Dedifferentiated amniotic fluid mesenchymal stem cell (primary cell): ENCODE results near the gene PUM2.
A peak's percentile ranks its signal among the peaks of the same experiment; 100 is the strongest.
"Not testable (repeated sequence)": the region's sequence is repeated elsewhere in the genome, so short reads cannot be mapped to it uniquely, and the experiment has no call there.

Experiments used
- DNase-seq: peaks from one replicate; pipeline ENCODE4 v3.0.0-alpha.2; 2016; ENCODE audit errors: extremely low spot score

Gene PUM2

DNA sequence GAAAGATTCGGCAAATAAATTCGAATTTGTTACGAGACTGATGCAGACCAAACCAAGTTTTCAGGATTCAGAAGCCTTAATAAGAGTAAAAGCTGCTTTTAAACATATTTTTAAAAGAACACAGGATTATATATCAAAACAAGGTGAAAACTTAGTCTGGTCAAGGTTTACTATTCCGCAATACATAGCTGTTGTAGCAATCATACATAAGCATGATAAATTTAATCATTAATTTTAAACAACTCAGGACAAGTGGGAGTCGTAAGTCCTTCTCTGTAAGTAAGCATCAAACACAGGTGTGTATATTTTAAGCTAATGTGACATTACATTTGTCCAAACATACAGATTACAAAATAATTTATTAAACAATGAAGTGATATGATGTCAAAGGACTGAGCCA lies 57.7 kb downstream of the PUM2 start:
- no peak for DNase-seq

DNA sequence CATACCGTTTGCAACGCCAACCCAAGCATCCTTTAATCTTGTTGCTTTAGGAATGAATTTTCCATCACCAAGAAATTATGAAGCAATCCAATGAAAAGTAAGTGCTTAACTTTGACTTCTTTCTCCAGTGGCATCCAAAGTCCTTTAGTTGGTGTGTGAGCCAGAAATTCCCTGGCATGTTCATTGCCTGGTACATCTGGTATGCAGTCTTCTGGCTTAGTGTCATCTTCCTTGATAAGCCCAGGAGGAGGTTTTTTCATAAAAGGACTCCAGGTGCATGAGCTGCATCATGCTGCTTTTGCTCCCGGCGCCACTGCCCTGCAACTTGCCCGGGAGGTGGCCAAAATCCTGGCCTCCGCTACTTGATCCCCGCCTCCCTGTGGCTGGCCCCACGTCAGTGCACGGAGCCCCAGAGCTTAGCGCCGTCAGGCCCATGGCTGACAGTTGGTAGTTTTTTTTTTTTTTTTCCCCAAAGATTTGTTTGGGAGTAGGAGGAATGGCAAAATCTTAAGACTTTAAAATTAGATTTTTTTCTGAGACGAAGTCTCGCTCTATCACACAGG lies 58.7 kb downstream of the PUM2 start:
- no peak for DNase-seq

DNA sequence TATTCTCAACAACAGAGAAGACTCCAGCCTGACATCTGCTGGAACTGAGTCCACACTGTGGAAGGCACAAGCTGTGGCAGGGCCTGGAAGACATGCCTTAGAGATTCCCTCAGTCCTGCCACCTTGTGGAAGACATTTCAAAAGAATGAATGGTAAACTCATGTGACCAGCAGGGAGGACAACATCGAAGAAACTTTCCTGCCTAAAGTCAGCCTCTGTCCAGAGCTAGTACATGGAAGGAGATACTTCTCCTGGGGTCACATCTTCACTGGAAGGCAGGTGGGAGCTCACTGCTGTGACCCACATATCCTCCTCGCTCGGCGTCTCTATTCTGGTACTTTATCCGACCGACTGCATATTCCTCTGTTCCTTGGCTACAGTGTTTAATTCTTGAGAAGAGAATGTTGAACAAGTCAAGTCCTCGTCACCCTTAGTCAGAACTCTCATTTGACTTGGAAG lies 59.5 kb downstream of the PUM2 start:
- DNase-seq = peak; percentile 82

DNA sequence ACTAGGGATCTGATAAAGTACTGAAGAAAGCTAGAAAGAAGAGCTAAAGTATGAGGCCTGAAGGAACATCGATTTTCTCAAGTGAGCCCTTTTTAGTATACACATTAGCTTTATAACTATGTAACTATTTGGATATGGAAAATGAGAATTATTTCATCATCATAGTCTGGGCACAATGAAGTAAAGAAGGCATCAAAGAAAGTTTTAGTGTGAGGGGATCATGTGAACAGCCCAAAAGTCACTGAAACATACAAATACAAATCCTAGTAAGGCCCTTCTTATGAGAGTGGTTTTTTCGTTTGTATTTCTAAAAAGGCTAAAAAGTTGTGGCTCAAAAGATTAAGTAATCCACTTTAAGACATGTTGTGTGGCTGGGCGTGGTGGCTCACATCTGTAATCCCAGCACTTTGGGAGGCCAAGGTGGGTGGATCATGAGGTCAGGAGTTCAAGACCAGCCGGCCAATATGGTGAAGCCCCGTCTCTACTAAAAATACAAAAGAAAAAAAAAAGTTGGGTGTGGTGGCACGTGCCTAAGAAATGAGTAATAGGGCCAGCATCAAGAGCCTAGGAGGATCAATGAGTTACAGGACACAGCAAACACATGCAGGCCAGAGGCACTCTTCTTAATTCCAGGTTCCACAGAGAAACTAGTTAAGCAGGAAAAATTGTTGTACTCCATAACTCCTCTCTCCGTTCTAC lies 61.9 kb downstream of the PUM2 start:
- DNase-seq = peak; percentile 22

DNA sequence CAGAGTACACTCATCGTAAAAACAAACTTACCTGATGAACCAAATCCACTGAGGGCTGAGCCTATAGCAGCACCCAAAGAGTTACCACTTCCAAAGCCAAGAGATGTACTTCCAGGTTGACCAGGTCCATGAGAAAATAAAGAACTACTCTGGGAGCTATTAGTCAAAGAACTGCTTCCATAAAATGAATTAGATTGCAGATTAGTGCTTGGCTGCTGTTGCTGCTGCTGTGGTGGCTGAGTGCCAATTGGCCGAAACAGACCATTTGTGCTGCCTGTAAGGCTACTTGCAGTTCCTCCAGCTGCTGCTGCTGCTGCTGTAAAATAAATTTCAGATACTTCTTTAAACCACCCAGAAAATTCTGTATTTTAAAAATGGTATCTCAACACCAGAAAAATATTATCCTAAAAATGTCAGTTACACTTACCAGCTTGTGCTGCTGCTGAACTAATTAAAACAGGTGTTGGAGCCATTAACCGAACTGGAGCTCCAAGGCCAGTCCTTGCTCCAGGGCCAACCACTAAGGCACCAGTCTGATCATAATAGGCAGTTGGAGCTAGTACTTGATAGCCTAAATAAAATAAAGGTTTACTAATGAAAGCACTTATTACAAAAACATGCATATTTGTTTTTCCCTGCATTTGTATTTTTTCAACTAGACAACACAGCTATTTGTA lies 67.6 kb downstream of the PUM2 start:
- no peak for DNase-seq

DNA sequence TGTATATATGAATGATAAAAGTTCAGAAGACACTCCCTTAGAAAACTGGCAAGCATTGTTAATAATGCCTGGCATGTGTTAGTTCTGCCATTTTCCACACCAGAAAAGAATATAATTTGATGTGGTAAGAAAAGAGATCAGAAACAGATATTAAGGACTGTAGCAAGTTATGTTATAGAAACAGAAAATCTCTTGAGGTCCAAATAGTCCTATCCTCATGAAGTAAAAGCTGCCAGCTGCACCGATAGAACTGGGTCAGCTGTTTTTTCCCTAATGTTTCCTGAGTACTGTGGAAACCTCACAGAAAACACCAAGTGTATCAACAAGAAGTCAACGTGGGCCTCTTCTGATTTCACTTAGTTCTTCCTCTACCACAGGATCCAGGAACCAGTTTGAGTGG lies 68.8 kb downstream of the PUM2 start:
- DNase-seq = no peak

DNA sequence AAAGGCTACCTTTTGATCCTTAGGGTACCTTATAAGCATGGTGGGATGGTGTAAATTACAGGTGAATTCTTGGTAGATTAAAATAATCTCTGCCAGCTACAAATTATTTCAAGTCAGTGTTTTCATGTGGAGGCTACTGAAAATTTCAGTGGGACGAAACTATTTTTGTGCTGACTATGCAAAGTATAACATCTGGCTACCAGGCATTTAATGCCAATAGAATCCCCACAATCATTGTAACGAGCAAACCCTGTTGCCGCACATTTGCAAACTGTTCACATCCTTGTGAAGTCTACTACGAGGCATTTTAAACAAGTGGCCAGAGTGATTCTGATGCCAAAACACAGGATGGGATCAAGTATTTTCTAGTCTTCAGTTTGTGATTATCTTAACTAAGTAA lies 77.6 kb downstream of the PUM2 start:
- DNase-seq = no peak

DNA sequence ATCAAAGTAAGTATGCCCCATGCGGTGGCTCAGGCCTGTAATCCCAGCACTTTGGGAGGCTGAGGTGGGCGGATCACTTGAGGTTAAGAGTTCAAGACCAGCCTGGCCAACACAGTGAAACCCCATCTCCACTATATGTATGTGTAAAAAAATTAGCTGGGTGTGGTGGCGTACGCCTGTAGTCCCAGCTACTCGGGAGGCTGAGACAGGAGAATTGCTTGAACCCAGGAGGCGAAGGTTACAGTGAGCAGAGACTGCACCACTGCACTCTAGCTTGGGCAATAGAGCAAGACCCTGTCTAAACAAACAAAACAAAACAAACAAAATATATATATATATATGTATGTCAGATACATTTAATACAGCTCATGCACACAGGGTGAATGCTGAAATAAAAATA lies 82.3 kb downstream of the PUM2 start:
- not testable (repeated sequence) for DNase-seq

DNA sequence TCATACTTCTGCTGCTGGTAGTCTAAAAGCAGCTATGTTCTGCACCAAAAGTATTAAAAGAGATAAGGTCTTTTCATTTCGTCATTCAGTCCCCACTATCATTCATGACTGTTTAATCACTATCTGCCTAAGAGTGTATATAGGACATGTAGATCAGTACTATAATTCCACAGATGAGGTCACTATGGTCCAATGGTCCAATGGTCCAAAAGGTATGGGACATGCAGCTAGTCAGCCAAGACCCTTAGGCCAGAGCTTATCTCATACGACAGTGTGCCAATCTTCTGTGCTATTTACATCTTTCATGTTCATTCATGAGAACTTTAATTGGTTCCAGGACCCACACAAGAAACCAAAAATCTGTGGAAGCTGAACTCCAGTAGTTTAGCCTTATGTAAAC lies 83.1 kb downstream of the PUM2 start:
- no peak for DNase-seq

DNA sequence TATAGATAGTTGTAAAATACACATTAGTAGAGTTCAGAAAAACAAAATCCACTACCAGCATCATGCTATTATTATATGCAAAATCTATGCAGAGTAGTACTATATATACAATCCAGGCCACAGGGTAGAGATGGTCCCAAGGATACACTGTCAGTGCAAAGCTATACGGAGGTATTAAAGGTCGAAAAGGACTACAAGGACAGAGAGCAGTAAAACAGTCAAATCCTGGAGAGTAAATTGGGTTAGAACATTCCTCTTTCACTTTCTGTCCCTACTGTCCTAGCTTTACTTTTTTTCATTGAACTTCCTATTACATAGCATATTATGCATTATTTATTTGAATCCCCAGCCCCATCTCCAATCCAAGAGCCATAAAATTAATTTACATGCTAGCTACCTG lies 86.0 kb downstream of the PUM2 start:
- no peak for DNase-seq

DNA sequence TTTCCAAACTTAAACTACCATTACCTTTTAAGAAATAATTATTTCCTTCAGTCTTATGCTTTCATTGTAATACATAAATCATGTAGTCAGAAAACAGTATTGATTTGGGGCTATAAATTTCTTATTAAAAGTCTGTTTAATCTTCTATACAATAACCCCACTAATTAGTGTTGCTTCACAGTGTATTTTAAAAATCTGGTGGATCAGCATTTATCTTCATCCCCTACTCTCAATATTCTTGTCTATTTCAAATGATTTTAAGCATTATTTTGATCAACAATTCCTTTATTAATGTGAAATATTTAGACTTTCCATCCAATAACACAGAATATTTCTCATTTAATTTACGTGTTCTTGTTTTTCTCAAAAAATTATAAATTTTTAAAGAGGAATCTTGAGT lies 93.2 kb downstream of the PUM2 start:
- no peak for DNase-seq

DNA sequence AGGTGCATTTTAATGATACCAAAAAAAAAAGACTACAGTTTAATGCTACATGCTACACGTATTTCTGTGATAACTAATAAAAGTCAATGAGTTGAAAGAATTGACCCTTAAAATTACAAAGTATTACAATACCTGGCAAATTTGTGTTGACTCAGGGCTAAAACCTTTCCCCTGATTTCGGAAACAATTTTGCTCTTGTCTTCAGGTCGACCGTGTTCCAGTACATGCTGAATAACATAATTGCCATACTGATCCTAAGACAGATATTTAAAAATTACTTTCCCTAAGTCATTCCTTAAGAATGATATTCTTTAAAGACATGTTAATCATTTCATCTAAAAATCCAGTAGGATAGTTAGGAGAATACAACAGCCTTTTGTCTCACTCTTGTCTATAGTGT lies 95.9 kb downstream of the PUM2 start:
- DNase-seq = no peak

DNA sequence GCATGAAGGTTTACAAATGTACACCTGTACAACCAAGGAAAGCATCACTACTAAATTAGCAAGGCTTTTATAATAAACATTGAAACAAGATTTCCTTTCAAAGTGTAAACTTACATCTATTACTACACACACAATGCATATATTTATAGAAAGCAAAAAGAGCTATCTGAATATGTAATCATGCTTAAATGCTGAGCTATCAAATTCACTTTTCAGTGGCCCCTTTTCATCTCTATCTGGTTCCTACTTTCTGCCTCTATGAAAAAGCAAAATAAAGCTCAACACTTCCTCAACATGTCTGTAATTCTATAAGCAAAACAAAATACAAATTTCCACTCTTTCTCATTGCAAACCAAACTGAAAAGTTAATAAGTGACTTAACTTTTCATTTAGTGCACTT lies 100.2 kb downstream of the PUM2 start:
- DNase-seq = no peak

DNA sequence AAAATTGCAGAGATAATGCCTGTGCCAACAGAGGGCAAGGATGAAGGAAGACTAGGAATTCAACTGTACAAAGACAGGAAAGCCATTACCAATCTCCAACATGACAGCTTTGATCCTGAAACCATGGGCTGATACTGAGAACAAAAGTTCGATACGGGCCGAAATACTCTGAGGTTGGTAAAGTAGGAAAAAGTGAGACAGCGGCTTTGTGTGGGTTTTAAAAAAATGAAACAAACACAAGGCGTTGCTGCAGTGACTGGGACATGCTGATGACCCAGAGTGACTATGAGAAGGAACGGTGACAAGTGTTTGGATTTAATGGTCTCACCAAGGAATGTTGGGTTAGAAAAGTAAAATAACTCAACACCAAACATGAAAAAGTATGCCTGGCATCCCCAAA lies 101.5 kb downstream of the PUM2 start:
- DNase-seq = no peak

DNA sequence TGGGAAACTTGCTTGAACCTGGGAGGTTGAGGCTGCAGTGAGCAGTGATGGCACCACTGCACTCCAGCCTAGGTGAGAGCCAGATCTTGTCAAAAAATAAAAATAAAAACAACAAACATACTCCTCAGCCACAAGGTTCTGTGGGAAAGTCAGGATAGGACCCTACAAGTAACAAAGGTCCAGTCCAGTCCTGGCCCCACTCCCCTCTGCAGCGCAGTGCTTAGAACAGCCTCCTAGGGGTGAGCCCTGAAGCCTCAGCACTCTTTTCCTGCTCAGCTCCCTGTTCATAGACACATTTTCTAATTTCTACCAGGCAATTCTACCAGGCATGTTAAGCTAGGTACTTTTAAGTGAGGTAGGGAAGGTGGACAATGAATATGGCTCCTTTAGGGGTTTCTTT lies 103.6 kb downstream of the PUM2 start:
- no peak for DNase-seq

DNA sequence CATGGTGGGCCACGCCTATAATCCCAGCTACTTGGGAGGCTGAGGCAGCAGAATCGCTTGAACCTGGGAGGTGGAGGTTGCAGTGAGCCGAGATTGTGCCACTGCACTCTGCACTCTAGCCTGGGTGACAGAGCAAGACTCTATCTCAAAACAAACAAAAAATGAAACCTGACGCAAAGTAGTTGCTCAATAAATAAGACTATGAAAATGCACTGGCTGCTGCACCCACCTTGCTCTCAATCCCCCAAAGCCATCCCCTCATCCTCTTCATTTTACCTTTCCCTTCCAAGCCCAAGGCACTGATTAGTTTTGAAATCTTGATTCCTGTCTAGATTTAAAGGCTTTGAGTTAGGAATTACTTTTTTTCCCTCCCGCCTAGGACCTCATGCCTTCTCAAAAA lies 107.0 kb downstream of the PUM2 start:
- not testable (repeated sequence) for DNase-seq

DNA sequence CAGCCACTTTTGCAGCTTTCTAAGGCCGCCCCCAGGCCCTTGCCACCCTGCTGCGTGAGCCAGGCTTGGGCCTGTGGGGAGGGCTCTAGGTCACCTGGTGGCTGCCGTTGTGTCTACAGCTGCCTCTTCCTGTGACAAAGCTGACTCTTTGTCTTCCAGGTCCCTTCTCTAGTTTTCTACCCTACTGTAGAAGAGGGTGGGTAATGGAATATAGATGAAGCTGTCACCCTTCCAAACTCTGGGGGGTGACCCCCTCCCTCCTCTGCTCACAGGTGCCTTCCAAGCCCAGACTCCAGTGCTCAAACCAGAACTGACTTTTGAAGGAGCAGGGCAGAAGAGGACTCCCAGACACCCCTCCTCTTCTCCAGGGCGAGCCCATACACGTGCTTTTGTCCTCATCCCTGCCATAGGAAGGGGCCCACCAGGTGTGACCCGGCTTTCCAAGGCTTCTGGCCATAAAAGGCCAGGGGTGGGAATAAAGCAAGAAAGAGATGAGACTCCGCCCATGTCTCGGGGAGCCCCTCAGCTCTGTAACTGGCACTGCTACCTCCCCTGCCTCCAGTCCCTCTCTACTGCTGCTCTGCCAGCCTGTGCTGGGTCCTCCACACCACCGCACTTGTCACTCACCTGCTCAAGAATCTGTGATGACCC lies 107.8 kb downstream of the PUM2 start:
- DNase-seq = no peak

DNA sequence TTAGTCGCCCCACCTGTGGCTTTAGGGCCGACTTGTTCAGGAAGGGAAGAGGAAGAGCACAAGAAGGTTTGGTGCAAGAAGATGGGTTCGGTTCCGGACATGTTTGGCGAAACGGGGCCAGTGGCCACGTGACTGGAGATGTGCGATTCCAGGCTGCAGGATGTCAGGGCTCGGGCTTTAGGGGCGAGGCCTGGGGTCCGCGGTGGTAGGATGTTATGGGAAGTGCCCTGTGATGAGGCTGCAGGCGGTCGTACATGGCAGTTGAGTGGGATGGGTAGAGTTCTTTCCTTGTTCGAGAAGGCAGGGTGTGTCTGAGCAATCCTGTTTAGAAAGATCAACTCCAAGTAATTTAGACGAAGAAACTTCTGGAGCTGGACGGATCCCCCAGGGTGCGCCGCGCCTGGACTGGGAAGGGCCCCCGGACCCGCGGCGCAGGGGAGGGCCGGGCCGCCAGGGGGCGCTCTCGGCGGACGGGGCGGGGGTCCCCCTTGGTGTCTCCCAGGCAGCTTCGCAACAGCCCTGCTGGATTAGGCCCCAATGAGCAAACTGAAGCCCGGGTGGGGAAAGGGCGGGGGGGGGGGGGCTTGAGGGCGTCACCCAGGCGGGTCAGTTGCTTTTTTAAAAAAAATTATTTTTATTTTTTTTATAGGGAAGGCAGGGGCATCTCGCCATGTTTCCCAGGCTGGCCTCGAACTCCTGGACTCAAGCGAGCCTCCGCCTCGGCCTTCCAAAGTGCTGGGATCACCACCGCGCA lies 108.5 kb downstream of the PUM2 start:
- DNase-seq = no peak

DNA sequence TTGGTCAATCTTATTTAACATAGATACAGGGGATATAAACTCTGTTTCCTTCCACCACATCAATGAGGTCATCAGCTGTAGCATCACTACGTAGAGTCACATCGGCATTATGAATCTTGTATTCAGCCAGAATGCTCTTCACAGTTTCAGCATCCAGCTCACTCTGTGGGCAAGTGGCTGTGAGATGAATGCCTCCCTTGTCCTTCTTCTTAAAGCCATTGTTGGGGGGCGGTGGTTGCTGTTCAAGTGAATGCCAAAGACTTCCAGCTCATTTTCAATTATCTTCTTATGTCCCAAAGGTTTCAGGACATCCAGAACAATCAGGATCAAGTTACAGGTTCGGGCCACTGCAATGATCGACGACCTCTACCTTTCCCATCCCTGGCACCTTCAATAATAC lies 110.4 kb downstream of the PUM2 start:
- DNase-seq = not testable (repeated sequence)

DNA sequence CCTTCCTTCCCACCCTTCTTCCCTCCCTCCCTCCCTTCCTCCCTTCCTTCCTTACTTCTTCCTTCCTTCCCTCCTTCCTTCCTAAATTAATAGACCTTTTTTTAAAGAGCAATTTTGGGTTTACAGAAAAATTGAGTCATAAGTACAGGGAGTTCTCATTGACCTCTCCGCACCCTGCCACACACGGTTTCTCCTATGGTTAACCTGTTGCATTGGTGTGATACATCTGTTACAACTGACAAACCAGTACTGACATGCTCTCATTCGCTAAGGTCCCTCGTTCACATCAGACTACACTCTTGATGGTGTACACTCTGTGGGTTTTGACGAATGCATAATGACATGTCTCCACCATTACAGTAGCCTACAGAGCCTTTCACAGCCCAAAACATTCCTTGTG lies 114.1 kb downstream of the PUM2 start:
- DNase-seq = no peak

DNA sequence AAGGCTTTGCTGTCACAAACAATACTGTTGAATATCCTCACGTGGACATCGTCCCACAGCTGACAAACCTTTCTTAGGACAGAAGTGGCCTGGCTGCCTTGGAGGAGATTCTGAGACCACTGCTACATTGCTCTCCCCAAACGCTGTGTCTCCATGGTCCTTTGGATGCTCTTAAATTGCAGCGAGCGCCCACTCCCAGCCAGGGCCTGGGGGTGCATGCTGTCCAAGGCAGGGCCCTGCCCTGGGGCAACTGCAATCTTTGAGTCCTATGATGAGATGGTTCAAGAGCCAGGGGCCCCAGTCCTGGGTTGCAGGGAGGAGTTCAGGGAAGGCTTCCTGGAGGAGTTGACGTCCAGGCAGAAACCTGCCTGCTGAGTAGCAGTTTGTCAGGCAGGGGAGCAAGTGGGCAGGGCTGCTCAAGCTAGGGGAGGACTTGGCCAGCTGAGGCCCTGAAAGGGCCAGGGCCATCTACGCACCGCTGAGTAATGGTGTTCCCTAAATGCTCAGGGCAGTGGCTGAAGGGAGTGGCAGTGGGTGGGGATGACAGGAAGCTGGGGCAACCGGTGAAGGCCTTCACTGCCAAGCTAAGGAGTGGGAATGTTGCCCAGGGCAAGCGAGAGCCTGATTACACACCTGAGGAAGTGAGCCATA lies 114.9 kb downstream of the PUM2 start:
- no peak for DNase-seq

DNA sequence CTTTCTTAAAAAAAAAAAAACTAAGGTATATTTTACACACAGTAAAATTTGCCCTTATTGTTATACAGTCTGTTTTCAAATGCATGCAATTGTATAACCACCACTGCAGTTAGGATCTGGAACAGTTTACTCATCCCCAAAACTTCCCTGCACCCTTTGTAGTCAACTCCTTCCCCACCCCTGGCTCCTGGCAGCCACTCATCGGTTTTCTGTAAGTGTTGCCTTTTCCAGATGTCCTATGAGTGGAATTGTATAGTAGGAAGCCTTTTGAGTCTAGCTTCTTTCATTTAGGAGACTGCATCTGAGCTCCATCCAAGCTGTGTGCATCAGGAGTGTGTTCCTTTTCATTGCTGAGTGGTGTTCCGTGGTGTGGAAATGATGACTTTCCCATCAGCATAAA lies 116.0 kb downstream of the PUM2 start:
- not testable (repeated sequence) for DNase-seq
